Measurements from ENCODE around the gene AQP3. TPM values are rescaled to one million over a fixed set of nuclear protein-coding genes. Genes with fewer than 3 reads are reported as not detected.
"Not testable (repeated sequence)": the region's sequence is repeated elsewhere in the genome, so short reads cannot be mapped to it uniquely, and the experiment has no call there.

AQP3 gene
- total and polyA plus RNA-seq, 7 donors, result 1.6 to 13.6 (median 4.4) TPM

- no peaks in the 10 kb centered on the region for H3K27me3 ChIP-seq
- intact Hi-C loops (cut with DNase I), result no loop called here
- TF ChIP-seq POLR2A (IDR thresholded peaks at IDR 0.05), result no peak
- no peaks in the 10 kb centered on the region for H3K36me3 ChIP-seq
- H3K27ac ChIP-seq, result no peak overlapping the region
- H3K9me3 ChIP-seq, result no peaks in the 10 kb centered on the region
- no peak for DNase-seq
- WGBS, 2 donors, result 26 to 67% methylated on average over 4 of the region's 4 CpGs
- no peak overlapping the region for H3K4me3 ChIP-seq
- no peaks in the 10 kb centered on the region for H3K4me1 ChIP-seq
Measured at GRCh38 chr9:33425128-33425533, 22.3 kb downstream of the AQP3 start.

GRCh38 chr9:33424492-33424891 lies 22.9 kb downstream of the AQP3 start:
- H3K27me3 ChIP-seq; H3K9me3 ChIP-seq; H3K4me1 ChIP-seq; intact Hi-C loops (cut with DNase I); H3K27ac ChIP-seq; H3K4me3 ChIP-seq; H3K36me3 ChIP-seq; DNase-seq: not testable (repeated sequence)
- 94% methylated on average over 6 of the region's 6 CpGs for WGBS, 2 donors

- intact Hi-C loops (cut with DNase I); H3K4me3 ChIP-seq; H3K36me3 ChIP-seq; H3K27ac ChIP-seq; H3K27me3 ChIP-seq; H3K9me3 ChIP-seq; DNase-seq; H3K4me1 ChIP-seq: not testable (repeated sequence)
- 78 to 88% methylated on average over 5 to 7 of the region's 7 CpGs for WGBS, 2 donors
Measured at GRCh38 chr9:33424043-33424442, 23.4 kb downstream of the AQP3 start.

GRCh38 chr9:33419708-33420303 lies 27.6 kb downstream of the AQP3 start:
- peaks cover 0 to 7% (median 4%) of the 10 kb centered on the region in 4 donors for H3K4me1 ChIP-seq
- intact Hi-C loops (cut with DNase I), result no loop called here
- no peak for TF ChIP-seq EP300 (IDR thresholded peaks at IDR 0.05)
- no peak for TF ChIP-seq CTCF (IDR thresholded peaks at IDR 0.05)
- no peak for TF ChIP-seq POLR2AphosphoS5 (IDR thresholded peaks at IDR 0.05)
- TF ChIP-seq POLR2A (IDR thresholded peaks at IDR 0.05), result no peak
- DNase-seq, result no peak
- H3K9me3 ChIP-seq, result no peaks in the 10 kb centered on the region
- 74 to 80% methylated on average over 10 of the region's 10 CpGs for WGBS, 2 donors
- no peaks in the 10 kb centered on the region for H3K27me3 ChIP-seq
- no peak overlapping the region for H3K27ac ChIP-seq
- H3K36me3 ChIP-seq, result no peaks in the 10 kb centered on the region
- H3K4me3 ChIP-seq, result no peak overlapping the region

GRCh38 chr9:33418090-33418489 lies 29.3 kb downstream of the AQP3 start:
- no peaks in the 10 kb centered on the region for H3K36me3 ChIP-seq
- H3K27ac ChIP-seq, result no peak overlapping the region
- no peak overlapping the region for H3K4me3 ChIP-seq
- intact Hi-C loops (cut with DNase I), result no loop called here
- no peaks in the 10 kb centered on the region for H3K9me3 ChIP-seq
- no peak for DNase-seq
- TF ChIP-seq CTCF (IDR thresholded peaks at IDR 0.05) (no peak), POLR2AphosphoS5 (IDR thresholded peaks at IDR 0.05) (no peak), EP300 (IDR thresholded peaks at IDR 0.05) (no peak), POLR2A (IDR thresholded peaks at IDR 0.05) (no peak)
- peaks cover 0 to 7% (median 4%) of the 10 kb centered on the region in 4 donors for H3K4me1 ChIP-seq
- 42 to 80% methylated on average over 8 of the region's 8 CpGs for WGBS, 2 donors
- no peaks in the 10 kb centered on the region for H3K27me3 ChIP-seq

GRCh38 chr9:33416996-33417395 lies 30.4 kb downstream of the AQP3 start:
- Histone ChIP-seq H3K9me3 (no peaks in the 10 kb centered on the region), H3K27me3 (no peaks in the 10 kb centered on the region), H3K27ac (no peak overlapping the region), H3K36me3 (no peaks in the 10 kb centered on the region), H3K4me1 (peaks cover 0 to 7% (median 4%) of the 10 kb centered on the region in 4 donors), H3K4me3 (no peak overlapping the region)
- intact Hi-C loops (cut with DNase I), result no loop called here
- TF ChIP-seq EP300 (IDR thresholded peaks at IDR 0.05), result no peak
- TF ChIP-seq POLR2A (IDR thresholded peaks at IDR 0.05), result no peak
- TF ChIP-seq POLR2AphosphoS5 (IDR thresholded peaks at IDR 0.05), result no peak
- no peak for TF ChIP-seq CTCF (IDR thresholded peaks at IDR 0.05)
- WGBS, 2 donors, result 51 to 59% methylated on average over 5 of the region's 5 CpGs
- DNase-seq, result no peak
